ENCODE measurements around the gene IL31RA.

Gene IL31RA

DNA sequence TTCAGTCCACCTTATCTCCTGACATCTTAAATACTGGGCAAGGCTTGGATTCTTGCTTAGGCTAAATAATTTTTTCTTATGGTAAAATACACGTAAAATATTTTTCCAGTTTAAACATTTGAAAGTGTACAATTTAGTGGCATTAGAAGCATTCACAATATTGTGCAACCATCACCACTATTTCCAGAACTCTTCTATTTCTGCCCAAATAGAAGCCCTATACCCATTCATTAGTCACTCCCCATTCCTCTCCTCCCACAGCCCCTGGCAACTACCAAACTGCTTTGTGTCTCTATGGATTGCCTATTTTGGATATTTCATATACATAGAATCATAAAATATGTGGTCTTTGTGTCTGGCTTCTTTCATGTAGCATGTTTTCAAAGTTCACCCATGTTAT lies 57.6 kb downstream of the IL31RA start (continued):
- TF ChIP-seq, protein P1, sequence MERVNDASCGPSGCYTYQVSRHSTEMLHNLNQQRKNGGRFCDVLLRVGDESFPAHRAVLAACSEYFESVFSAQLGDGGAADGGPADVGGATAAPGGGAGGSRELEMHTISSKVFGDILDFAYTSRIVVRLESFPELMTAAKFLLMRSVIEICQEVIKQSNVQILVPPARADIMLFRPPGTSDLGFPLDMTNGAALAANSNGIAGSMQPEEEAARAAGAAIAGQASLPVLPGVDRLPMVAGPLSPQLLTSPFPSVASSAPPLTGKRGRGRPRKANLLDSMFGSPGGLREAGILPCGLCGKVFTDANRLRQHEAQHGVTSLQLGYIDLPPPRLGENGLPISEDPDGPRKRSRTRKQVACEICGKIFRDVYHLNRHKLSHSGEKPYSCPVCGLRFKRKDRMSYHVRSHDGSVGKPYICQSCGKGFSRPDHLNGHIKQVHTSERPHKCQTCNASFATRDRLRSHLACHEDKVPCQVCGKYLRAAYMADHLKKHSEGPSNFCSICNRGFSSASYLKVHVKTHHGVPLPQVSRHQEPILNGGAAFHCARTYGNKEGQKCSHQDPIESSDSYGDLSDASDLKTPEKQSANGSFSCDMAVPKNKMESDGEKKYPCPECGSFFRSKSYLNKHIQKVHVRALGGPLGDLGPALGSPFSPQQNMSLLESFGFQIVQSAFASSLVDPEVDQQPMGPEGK (CRISPR knock-in tag; IDR thresholded peaks at IDR 0.05; ENCODE audit: borderline replicate concordance), result no peak
- no peak for TF ChIP-seq ZNF565 (CRISPR knock-in tag; conservative IDR thresholded peaks at IDR 0.05; ENCODE audit: low read depth)
- TF ChIP-seq SNAI2 (CRISPR knock-in tag; IDR thresholded peaks at IDR 0.05), result no peak
- TF ChIP-seq GLIS3 (CRISPR knock-in tag; IDR thresholded peaks at IDR 0.05), result no peak
- TF ChIP-seq BACH2 (CRISPR knock-in tag; IDR thresholded peaks at IDR 0.05; ENCODE audit: borderline replicate concordance), result no peak
- TF ChIP-seq TOX (CRISPR knock-in tag; IDR thresholded peaks at IDR 0.05; ENCODE audit: borderline replicate concordance), result no peak

DNA sequence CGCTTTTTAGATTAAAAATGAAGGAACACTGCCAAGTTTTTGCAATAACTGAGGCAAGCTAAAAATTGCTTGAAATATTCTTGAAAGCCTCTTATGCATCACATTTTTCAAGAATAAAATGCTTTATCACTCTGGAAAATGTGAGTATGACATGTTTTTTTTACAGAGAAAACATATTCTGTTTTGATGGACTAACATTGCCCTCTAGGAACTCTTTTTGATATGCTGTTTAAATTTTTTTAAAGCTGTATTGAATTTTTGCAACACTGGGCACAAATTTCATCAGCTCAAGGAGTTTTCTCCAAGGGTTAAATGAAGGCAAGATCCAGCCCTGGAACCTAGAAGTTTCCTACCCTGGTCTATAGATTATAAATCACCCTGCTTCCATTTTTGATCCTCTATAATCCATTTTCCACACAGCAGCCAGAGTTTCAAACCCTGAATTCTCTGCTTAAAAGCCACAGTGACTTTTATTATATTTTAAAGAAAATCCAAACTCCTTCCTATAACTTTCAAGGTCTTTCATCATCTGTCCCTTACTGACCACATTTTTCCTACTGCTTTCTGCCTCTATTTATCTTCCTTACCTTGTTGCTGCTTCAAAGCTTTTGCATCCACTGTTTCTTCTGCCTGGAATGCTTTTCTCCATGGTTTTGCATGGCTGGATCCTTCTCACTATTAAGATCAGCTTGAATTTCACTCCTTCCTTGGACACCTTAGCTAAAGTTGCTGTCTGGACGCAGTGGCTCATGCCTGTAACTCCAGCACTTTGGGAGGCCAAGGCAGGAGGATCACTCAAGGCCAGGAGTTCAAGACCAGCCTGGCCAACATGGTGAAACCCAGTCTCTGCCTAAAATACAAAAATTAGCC lies 60.9 kb downstream of the IL31RA start:
- no peak for TF ChIP-seq ZNF70 (CRISPR knock-in tag; IDR thresholded peaks at IDR 0.05)
- no peak for TF ChIP-seq ESRRG (CRISPR knock-in tag; IDR thresholded peaks at IDR 0.05)
- TF ChIP-seq, protein P1 (CRISPR knock-in tag; IDR thresholded peaks at IDR 0.05; ENCODE audit: borderline replicate concordance), result no peak
- TF ChIP-seq, protein P2, sequence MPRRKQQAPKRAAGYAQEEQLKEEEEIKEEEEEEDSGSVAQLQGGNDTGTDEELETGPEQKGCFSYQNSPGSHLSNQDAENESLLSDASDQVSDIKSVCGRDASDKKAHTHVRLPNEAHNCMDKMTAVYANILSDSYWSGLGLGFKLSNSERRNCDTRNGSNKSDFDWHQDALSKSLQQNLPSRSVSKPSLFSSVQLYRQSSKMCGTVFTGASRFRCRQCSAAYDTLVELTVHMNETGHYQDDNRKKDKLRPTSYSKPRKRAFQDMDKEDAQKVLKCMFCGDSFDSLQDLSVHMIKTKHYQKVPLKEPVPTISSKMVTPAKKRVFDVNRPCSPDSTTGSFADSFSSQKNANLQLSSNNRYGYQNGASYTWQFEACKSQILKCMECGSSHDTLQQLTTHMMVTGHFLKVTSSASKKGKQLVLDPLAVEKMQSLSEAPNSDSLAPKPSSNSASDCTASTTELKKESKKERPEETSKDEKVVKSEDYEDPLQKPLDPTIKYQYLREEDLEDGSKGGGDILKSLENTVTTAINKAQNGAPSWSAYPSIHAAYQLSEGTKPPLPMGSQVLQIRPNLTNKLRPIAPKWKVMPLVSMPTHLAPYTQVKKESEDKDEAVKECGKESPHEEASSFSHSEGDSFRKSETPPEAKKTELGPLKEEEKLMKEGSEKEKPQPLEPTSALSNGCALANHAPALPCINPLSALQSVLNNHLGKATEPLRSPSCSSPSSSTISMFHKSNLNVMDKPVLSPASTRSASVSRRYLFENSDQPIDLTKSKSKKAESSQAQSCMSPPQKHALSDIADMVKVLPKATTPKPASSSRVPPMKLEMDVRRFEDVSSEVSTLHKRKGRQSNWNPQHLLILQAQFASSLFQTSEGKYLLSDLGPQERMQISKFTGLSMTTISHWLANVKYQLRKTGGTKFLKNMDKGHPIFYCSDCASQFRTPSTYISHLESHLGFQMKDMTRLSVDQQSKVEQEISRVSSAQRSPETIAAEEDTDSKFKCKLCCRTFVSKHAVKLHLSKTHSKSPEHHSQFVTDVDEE (CRISPR knock-in tag; IDR thresholded peaks at IDR 0.05), result no peak
- no peak for TF ChIP-seq TCF4 (CRISPR knock-in tag; IDR thresholded peaks at IDR 0.05; ENCODE audit: borderline replicate concordance)
- TF ChIP-seq, protein P3, sequence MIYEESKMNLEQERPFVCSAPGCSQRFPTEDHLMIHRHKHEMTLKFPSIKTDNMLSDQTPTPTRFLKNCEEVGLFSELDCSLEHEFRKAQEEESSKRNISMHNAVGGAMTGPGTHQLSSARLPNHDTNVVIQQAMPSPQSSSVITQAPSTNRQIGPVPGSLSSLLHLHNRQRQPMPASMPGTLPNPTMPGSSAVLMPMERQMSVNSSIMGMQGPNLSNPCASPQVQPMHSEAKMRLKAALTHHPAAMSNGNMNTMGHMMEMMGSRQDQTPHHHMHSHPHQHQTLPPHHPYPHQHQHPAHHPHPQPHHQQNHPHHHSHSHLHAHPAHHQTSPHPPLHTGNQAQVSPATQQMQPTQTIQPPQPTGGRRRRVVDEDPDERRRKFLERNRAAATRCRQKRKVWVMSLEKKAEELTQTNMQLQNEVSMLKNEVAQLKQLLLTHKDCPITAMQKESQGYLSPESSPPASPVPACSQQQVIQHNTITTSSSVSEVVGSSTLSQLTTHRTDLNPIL (CRISPR knock-in tag; IDR thresholded peaks at IDR 0.05; ENCODE audit: low read depth), result no peak
- no peak for TF ChIP-seq ZNF8 (CRISPR knock-in tag; IDR thresholded peaks at IDR 0.05)
- TF ChIP-seq PPARA (CRISPR knock-in tag; IDR thresholded peaks at IDR 0.05; ENCODE audit: borderline replicate concordance), result no peak
- TF ChIP-seq OSR1 (CRISPR knock-in tag; IDR thresholded peaks at IDR 0.05), result no peak
- TF ChIP-seq, protein P4, sequence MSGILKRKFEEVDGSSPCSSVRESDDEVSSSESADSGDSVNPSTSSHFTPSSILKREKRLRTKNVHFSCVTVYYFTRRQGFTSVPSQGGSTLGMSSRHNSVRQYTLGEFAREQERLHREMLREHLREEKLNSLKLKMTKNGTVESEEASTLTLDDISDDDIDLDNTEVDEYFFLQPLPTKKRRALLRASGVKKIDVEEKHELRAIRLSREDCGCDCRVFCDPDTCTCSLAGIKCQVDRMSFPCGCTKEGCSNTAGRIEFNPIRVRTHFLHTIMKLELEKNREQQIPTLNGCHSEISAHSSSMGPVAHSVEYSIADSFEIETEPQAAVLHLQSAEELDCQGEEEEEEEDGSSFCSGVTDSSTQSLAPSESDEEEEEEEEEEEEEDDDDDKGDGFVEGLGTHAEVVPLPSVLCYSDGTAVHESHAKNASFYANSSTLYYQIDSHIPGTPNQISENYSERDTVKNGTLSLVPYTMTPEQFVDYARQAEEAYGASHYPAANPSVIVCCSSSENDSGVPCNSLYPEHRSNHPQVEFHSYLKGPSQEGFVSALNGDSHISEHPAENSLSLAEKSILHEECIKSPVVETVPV (CRISPR knock-in tag; IDR thresholded peaks at IDR 0.05), result no peak
- no peak for TF ChIP-seq ZFP3 (CRISPR knock-in tag; IDR thresholded peaks at IDR 0.05)
- TF ChIP-seq CSDC2 (CRISPR knock-in tag; IDR thresholded peaks at IDR 0.05), result no peak
- no peak for TF ChIP-seq ZFP30 (CRISPR knock-in tag; IDR thresholded peaks at IDR 0.05)
- TF ChIP-seq ZNF565 (CRISPR knock-in tag; conservative IDR thresholded peaks at IDR 0.05; ENCODE audit: low read depth), result no peak
- no peak for TF ChIP-seq RARB (CRISPR knock-in tag; IDR thresholded peaks at IDR 0.05)
- TF ChIP-seq, protein P5, sequence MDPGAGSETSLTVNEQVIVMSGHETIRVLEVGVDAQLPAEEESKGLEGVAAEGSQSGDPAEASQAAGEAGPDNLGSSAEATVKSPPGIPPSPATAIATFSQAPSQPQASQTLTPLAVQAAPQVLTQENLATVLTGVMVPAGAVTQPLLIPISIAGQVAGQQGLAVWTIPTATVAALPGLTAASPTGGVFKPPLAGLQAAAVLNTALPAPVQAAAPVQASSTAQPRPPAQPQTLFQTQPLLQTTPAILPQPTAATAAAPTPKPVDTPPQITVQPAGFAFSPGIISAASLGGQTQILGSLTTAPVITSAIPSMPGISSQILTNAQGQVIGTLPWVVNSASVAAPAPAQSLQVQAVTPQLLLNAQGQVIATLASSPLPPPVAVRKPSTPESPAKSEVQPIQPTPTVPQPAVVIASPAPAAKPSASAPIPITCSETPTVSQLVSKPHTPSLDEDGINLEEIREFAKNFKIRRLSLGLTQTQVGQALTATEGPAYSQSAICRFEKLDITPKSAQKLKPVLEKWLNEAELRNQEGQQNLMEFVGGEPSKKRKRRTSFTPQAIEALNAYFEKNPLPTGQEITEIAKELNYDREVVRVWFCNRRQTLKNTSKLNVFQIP (CRISPR knock-in tag; IDR thresholded peaks at IDR 0.05; ENCODE audit: borderline replicate concordance, low read depth), result no peak
- TF ChIP-seq SNAI2 (CRISPR knock-in tag; IDR thresholded peaks at IDR 0.05), result no peak
- no peak for TF ChIP-seq ARNTL (CRISPR knock-in tag; IDR thresholded peaks at IDR 0.05; ENCODE audit: borderline replicate concordance, low read depth)
- ATAC-seq, result no peak
